Daoy (cell line): ENCODE data around the gene MARK3. TPM values are rescaled to one million over a fixed set of nuclear protein-coding genes. Genes with fewer than 3 reads are reported as not detected.

ENCODE experiments used
- DNase-seq: peaks from one replicate; pipeline ENCODE4 v3.0.0-alpha.2; 2015; ENCODE audit warnings: low read depth
- total RNA-seq: library from RNA; depleted of rRNA; stranded (reverse); fragments of >200 nt; shearing (Covaris generic); gene quantifications from 2 replicates; pipeline ENCODE4 v1.2.3, GENCODE V29; 2014

Gene MARK3
- total RNA-seq, 1 experiment from 2014 or later = 64.8 TPM

DNA sequence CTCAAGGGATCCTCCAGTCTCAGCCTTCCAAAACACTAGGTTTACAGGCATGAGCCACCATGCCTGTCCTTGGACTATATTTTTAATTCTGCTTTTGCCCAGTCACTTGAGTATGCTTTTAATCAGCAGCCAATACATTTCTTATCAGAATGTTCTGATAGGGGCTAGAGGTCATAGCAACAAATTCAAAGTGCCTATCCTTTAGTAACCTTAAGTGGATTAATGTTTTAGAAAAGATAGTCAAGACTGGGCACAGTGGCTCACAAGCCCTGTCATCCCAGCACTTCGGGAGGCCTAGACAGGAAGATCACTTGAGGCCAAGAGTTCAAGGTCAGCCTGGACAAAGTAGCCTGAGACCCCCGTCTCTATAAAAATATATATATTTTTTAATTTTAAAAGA, 100.3 kb downstream of the MARK3 start:
- DNase-seq = no peak

DNA sequence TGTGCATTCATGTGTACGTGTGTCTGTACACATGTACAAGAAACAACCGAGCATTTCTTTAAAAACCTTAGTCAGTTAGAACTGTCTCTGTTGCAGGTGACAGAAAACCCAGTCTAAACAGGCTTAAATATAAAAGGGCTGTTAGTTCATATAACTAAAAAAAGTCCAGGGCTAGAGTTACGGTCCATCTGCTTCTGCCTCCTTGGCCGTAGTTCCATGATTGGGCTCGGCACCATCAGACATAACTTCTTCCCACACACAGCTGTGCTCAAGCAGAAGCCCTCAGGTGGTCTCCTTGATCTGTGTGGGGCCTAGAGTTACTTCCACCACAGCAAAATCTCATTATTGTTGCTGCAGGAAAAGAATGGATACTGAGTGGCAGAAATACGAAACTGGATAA, 102.9 kb downstream of the MARK3 start:
- DNase-seq = no peak

DNA sequence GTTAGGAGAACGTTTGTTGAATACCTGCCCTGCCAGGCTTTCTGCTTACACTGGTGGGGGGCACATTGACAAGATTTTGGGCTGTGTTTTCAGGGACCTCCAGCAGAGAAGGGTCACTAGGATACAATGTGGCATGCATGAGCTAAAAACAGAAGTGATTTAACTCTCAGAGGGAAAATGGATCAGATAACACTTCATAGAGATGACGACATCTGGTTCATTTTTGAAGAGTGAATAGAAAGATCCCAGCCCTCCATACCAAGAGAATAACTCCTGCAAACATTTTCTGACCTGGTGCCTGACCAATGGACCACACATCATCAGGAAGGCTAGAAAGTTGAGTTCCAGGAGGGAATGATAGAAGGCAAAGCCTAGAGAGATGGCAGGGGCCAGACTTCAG, 103.7 kb downstream of the MARK3 start:
- no peak for DNase-seq

DNA sequence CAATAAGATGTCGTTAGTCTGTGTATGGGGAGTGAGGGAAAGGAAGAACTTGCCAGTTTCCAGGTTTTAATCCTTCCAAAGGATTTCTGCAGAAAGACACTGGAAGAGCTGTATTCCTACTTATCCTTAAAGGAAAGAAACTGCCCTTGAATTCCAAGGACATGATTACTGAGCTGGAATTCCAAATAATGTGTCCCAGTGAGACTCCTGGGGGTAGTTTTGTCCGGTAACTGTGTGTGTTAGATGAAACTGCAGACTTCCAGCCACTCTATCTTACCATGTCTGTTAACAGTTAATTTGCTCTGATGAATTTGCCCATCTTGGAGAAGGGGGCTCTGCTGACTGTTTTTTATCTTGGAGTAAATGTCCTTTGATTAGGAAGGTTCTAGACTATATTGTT, 104.4 kb downstream of the MARK3 start:
- DNase-seq = no peak

DNA sequence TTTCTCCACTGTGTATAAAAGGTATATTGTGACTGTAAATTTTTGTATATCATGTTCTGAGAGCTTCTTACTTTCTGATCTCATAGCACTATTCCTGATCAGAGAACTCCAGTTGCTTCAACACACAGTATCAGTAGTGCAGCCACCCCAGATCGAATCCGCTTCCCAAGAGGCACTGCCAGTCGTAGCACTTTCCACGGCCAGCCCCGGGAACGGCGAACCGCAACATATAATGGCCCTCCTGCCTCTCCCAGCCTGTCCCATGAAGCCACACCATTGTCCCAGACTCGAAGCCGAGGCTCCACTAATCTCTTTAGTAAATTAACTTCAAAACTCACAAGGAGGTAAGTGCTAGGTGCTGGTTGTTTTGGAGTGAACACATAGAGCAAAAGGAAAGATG, 106.5 kb downstream of the MARK3 start:
- DNase-seq = no peak

DNA sequence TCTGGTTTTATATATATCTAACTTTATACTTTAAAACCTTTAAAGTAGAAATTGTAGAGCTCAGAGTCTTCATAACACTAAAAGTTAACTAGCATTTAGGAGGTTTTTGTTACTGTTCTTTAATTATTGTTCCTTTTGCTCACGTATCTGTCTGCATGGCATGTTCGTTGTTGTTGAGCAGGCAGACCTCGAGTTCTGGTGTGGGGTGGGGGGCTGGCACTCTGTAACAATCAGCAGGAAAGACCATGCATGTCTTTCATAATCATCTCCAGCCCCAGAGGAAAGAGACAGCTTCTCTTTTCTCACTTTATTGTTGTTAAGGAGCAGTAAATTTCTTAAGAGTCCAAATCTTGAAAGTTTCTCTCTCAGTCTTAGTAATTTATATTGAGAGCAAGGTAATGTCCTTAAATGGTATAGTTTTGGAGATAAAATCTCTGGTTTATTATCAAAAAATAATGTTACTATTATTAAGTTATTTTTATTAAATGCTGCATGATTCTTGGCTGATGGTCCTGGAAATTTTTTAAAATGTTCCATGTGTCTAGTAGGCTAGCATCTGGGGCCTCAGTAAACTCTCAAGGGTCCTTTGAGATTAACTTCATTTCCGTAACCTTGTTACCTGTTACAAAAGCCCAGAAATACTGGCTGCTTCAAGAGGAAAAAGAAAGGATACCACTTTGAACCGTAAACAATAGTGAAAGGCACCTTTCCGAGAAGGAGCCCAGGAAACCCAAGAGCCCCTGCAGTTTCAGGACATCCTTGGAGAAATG, 107.1 kb downstream of the MARK3 start:
- no peak for DNase-seq

DNA sequence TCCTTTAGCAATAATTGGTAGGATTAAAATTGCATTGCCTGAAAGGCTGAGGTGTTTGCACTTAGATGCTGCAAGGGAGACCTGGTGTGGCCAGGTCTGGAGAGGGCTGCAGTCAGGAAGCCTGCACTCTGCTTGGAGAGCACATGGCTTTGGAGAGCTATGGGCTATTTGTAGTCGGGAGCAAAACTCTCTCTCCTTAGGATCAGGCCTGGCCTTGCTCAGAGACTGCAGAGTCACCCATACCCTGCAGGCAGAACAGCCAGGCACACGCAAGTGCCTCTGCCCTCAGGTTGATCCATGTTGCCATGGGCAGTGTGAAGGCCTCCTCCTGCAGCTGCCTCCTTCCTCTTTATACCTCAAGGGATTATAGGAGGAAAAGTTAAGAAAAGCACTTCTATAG, 110.6 kb downstream of the MARK3 start:
- DNase-seq = no peak

DNA sequence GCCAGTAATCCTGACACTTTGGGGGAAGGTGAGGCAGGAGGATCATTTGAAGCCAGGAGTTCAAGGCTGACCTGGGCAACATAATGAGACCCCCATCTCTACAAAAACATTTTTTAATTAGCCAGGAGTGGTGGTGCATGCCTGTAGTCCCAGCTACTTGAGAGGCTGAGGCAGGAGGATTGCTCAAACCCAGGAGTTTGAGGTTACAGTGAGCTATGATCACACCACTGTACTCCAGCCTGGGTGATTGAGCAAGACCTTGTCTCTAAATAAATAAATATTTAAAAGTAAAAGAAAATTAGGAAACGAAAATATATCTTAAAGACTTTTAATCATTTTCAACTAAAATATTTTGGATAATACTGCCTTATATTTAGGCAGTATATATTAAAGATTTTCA, 111.6 kb downstream of the MARK3 start:
- DNase-seq = no peak

DNA sequence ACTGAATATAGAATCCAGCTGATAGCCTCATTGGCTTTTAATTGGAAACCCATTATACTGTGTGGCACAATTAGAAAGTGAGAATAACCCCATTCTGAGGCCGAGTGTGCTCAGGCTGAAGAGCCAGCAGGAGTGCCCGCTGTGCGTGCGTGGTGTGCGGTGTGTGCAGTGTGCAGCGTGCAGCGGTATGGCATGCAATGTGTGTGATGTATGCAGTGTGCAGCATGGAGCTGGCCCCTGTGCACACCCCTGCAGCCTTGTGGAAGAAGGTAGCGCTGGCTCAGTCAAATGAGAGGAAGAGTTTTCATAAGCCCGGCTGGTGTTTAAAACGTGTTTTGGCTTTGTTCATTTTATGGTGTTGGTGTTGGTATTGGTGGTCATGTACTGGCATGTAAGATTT, 114.5 kb downstream of the MARK3 start:
- DNase-seq = no peak

DNA sequence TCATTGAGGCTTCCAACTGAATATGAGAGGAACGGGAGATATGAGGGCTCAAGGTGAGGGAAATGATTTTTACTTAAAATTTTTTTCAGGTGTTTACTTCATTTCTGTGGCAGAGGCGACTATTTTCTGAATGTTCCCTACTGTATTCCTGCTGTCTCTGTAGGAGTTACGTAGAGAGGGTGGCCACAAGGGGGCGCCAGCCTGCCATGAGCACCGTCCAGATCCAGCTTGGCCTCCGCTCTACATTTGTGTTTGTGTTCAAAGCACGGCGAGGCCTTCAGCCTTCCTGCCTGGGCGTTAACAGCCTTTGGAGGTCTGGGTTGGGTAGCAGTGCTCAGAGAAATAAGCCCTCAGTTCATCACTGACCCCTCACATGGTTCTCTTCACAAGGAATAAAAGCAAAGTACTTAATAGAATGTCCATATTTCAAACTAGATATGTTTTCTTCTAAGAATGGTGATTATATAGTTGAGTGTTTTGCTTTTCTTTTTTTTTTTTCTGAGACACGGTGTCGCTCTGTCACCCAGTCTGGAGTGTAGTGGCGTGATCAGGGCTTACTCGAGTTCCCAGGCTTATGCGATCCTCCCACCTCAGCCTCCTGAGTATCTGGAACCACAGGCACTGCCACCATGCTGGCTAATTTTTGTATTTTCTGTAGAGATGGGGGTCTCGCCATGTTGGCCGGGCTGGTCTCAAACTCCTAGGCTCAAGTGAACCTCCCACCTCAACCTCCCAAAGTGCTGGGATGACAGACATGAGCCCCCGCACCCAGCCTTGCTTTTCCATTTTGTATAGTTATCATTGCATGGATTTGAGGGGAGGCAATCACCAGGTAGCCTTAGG, 115.2 kb downstream of the MARK3 start:
- peak; percentile 88 for DNase-seq

DNA sequence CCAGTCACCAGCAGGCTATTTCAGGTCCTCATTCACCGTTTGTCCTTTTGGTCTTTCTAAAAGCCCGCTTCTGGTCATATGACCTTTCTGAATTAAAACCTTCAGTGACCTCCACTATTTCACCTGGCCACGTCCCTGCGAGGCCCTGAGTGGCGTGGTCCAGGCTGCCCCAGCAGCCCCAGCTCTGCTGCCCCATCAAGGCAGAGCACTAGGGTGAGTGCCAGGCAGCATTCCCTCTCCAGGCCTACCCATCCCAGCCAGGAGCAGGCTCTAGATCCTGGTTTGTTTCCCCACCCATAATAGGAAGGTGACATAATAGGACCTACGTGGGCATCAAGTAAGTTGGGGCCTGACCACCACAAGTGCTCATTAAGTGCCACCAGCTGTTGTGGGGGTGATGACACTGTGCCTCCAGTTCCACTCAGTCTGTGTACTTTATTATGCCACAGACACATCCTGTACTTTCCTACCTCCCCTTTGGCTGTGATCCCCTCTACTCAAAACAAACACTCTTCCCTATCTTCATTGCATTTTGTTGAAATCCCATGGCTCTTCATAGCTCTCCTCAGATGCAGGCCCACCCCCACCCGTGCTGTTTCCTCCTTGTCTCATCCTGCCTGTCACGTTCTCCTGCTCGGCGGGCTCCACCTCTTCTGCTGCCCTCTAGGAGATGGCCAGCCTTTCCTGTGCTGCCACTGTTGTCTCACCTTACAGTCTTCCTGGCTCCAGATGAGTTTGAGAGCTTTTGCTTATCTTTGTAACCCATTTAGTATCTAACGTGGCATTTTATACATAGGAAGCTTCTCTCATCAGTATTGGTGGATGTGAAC, 116.0 kb downstream of the MARK3 start:
- no peak for DNase-seq

DNA sequence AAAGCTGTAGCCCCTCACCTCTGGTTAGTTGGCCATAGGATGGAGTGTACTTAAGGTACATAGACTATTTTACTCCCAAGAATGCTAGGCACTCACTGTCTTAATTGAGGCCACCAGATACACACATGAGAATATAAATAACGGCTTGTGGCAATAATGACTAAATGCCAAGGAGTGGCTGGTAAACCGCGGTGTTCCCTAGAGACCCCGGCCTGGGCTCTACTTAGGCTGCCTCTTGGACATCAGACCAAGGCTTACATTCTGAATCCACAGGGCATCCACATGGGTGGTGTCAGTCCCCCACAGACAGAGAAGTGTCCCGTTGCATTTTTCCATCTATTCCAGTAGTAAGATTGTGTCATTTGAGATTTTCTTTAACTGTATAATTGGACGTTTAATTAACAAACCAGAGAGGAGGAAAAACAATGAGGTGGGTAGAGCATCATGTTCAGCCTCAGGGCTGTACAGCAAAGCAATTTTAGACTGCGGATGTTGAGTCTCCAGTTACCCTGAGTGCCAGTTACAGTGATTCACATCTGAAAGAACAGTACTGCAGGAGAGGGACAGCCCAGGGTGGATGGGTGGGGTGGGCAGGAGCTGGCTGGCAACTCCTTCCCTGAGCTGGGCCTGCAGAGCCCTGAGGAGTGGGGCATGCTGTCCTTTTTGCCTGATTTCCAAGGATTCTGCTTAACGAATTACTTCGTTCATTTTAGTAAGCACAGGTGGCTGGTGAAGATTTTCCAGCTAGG, 116.9 kb downstream of the MARK3 start:
- DNase-seq = no peak

DNA sequence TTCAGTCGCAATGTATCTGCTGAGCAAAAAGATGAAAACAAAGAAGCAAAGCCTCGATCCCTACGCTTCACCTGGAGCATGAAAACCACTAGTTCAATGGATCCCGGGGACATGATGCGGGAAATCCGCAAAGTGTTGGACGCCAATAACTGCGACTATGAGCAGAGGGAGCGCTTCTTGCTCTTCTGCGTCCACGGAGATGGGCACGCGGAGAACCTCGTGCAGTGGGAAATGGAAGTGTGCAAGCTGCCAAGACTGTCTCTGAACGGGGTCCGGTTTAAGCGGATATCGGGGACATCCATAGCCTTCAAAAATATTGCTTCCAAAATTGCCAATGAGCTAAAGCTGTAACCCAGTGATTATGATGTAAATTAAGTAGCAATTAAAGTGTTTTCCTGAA, 117.7 kb downstream of the MARK3 start:
- DNase-seq = no peak

DNA sequence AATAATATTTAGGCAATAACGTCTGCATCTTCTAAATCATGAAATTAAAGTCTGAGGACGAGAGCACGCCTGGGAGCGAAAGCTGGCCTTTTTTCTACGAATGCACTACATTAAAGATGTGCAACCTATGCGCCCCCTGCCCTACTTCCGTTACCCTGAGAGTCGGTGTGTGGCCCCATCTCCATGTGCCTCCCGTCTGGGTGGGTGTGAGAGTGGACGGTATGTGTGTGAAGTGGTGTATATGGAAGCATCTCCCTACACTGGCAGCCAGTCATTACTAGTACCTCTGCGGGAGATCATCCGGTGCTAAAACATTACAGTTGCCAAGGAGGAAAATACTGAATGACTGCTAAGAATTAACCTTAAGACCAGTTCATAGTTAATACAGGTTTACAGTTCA, 118.1 kb downstream of the MARK3 start:
- no peak for DNase-seq

DNA sequence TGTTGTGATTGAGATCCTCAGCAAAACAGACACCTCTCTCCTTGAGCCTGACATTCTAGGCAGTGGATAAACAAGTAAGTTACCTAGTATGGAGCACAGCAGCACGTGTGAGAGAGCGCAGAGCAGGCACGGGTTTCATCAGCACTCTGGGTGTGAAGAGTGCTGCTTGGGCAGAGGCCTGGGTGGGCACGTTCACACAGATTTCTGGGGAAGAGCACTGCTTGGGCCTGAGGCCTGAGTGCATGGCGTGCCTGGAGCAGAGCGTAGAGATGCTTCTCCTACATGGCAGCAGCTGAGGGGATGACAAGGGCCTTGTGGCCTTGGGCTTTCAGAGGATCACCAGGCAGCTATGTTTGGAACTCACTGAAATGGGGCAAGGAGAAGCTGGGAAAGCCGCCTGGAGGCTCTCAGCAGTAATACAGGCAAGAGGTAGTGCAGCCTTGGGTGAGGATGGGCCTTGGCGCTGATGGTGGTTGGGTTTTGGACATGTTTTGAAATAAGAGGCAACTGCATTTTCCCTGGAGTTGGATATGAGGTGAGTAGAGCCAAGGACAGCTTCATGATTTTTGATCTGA, 119.9 kb downstream of the MARK3 start:
- no peak for DNase-seq

DNA sequence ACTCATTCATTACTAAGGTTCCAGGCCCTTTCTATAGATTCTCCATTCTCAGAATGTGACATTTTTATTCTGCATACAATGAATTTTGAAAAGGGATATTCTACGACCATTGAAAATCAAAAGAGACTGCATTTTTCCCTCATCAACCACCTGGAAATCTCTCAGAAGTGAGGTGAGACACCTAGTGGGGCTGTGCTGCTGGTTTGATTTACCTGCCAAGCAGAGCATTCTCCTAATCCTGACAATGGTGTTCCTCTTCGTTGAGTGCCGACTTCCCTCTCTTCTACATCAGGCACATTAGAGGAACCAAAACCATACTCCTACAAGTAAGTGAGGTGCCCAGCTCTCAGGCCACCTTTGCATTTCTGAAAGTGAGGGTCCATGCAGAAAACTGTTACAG, 122.5 kb downstream of the MARK3 start:
- no peak for DNase-seq

DNA sequence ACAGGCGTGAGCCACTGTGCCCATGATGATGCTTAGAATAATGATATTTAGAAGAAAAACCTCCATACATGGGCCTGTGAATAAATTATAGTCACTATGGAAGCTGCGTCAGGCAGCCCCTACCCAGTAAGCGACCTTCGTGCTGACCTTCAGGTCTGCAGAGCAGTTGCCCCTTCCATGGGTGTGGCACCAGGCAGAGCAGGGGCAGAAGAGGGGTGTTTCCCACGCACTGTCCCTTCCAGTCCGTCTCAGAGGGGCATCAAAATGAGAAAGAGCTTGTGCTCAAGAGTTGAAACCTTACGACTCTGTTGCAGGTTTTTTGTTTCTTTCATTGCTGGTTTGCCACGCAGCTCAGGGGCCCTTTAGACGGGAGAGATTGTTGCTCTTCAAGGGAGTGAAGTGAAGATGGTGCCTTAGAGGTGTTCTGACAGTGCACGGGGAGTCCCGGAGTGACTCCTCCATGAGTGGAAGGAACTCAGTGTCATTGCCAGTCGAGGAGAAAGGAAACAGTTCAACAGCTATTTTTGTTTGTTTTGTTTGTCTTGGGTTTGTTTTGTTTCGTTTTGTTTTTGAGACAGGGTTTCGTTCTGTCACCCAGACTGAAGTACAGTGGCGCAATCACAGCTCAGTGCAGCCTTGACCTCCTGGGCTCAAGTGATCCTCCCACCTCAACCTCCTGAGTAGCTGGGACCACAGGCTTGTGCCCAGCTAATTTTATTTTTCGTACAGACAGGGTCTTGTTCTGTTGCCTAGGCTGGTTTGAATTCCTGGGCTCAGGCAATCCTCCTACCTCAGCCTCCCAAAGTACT, 123.5 kb downstream of the MARK3 start:
- no peak for DNase-seq

DNA sequence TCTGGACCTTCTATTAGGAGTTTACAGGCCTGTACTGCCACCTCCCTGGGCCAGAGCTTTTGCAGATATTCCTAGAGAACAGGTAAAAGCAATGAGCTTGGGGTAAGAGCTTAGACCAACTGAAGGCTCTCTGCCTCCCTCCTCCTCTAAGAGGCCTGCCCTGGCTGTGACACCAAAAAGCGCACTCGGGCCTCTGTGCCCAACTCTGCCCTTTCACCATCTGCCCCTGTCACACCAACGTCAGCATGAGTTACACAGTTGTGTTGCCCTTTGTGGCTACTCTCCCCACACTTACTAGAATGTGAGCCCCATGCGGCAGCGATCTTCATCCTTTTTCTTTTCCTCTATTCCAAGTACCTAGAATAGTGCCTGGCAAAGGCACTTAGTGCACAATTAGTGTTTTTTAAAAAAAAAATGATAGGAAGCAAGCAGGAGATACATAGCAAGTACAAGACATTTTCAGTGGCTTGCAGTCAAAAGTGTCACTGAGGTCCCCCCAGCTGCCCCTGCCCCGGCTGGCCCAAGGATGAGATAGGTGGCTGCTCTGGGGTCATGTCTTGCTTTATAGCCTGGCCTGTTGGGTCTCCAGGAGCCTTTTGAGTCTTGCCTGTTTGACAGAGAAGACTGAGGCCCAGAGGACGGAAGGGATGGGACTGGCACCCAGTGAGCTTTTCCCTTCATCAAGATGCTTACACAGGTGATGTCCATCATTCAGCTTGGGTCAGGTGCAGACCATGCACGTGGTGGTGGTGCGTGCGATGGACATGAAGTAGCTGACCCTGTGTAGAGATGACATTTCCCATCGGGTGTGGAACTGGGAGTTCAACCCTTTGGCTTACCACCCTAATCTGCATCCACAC, 124.9 kb downstream of the MARK3 start:
- no peak for DNase-seq
